Measurements from ENCODE around the gene GSTT2B.
"Not testable (repeated sequence)": the region's sequence is repeated elsewhere in the genome, so short reads cannot be mapped to it uniquely, and the experiment has no call there.

GSTT2B gene

GRCh38 chr22:23961084-23961771 is at the start of gene GSTT2B:
Gene GSTT2B, minus strand, starts transcription at chr22:23961195. Its CDS starts 64 bp downstream, at chr22:23961131.
- H3K9me3 Mint-ChIP-seq; H3K27ac Mint-ChIP-seq; H3K4me1 Mint-ChIP-seq; H3K4me3 Mint-ChIP-seq; DNase-seq; ATAC-seq; H3K36me3 Mint-ChIP-seq (ENCODE audit: low read depth); H3K27me3 Mint-ChIP-seq: not testable (repeated sequence)

GRCh38 chr22:24010018-24010391 is 49.0 kb upstream of the GSTT2B start:
- Mint-ChIP-seq H3K27me3 (no peaks in the 10 kb centered on the region), H3K4me1 (peaks cover 28% of the 10 kb centered on the region), H3K36me3 (ENCODE audit: low read depth) (no peaks in the 10 kb centered on the region), H3K27ac (peak overlapping the region; percentile 46), H3K9me3 (no peaks in the 10 kb centered on the region), H3K4me3 (peak overlapping the region; percentile 92)
- no peak for ATAC-seq
- DNase-seq: no peak

- no peak overlapping the region for H3K4me3 Mint-ChIP-seq
- DNase-seq (no peak), ATAC-seq (no peak)
- H3K27ac Mint-ChIP-seq: no peak overlapping the region
- H3K36me3 Mint-ChIP-seq (ENCODE audit: low read depth): no peaks in the 10 kb centered on the region
- H3K27me3 Mint-ChIP-seq: no peaks in the 10 kb centered on the region
- H3K4me1 Mint-ChIP-seq: peaks cover 25% of the 10 kb centered on the region
- no peaks in the 10 kb centered on the region for H3K9me3 Mint-ChIP-seq
These were observed 48.4 kb upstream of the GSTT2B start for GRCh38 chr22:24009227-24010017.

- H3K27me3 Mint-ChIP-seq: no peaks in the 10 kb centered on the region
- ATAC-seq (no peak), DNase-seq (no peak)
- no peaks in the 10 kb centered on the region for H3K36me3 Mint-ChIP-seq (ENCODE audit: low read depth)
- H3K9me3 Mint-ChIP-seq: no peaks in the 10 kb centered on the region
- no peak overlapping the region for H3K4me3 Mint-ChIP-seq
- peaks cover 21% of the 10 kb centered on the region for H3K4me1 Mint-ChIP-seq
- H3K27ac Mint-ChIP-seq: no peak overlapping the region
These were observed 47.6 kb upstream of the GSTT2B start for GRCh38 chr22:24008381-24009226.

- H3K36me3 Mint-ChIP-seq (ENCODE audit: low read depth): no peaks in the 10 kb centered on the region
- H3K4me3 Mint-ChIP-seq: no peak overlapping the region
- DNase-seq: no peak
- no peak for ATAC-seq
- H3K27ac Mint-ChIP-seq: no peak overlapping the region
- H3K27me3 Mint-ChIP-seq: no peaks in the 10 kb centered on the region
- H3K9me3 Mint-ChIP-seq: no peaks in the 10 kb centered on the region
- H3K4me1 Mint-ChIP-seq: peaks cover 17% of the 10 kb centered on the region
These were observed 47.0 kb upstream of the GSTT2B start for GRCh38 chr22:24008022-24008283.

- Mint-ChIP-seq H3K4me3 (no peak overlapping the region), H3K9me3 (no peaks in the 10 kb centered on the region), H3K4me1 (peaks cover 12% of the 10 kb centered on the region), H3K27ac (no peak overlapping the region), H3K27me3 (no peaks in the 10 kb centered on the region), H3K36me3 (ENCODE audit: low read depth) (no peaks in the 10 kb centered on the region)
- DNase-seq (no peak), ATAC-seq (no peak)
These were observed 46.4 kb upstream of the GSTT2B start for GRCh38 chr22:24007253-24008021.

- Mint-ChIP-seq H3K36me3 (ENCODE audit: low read depth) (no peaks in the 10 kb centered on the region), H3K9me3 (no peaks in the 10 kb centered on the region), H3K4me1 (peaks cover 9% of the 10 kb centered on the region), H3K4me3 (no peak overlapping the region), H3K27ac (no peak overlapping the region), H3K27me3 (no peaks in the 10 kb centered on the region)
- no peak for ATAC-seq
- no peak for DNase-seq
These were observed 45.9 kb upstream of the GSTT2B start for GRCh38 chr22:24006914-24007214.

- Mint-ChIP-seq H3K9me3 (no peaks in the 10 kb centered on the region), H3K27ac (no peak overlapping the region), H3K27me3 (no peaks in the 10 kb centered on the region), H3K4me1 (peaks cover 9% of the 10 kb centered on the region), H3K36me3 (ENCODE audit: low read depth) (no peaks in the 10 kb centered on the region), H3K4me3 (no peak overlapping the region)
- DNase-seq (no peak), ATAC-seq (no peak)
These were observed 45.4 kb upstream of the GSTT2B start for GRCh38 chr22:24006207-24006913.

- no peak within 1 kb of the TSS for H3K27ac Mint-ChIP-seq
- no peaks in the 10 kb centered on the region for H3K9me3 Mint-ChIP-seq
- H3K36me3 Mint-ChIP-seq (ENCODE audit: low read depth): no peaks in the 10 kb centered on the region
- peaks cover under 1% of the 10 kb centered on the region for H3K4me1 Mint-ChIP-seq
- no peaks in the 10 kb centered on the region for H3K27me3 Mint-ChIP-seq
- ATAC-seq (no peak), DNase-seq (no peak)
- H3K4me3 Mint-ChIP-seq: no peak within 1 kb of the TSS
These were observed 44.2 kb upstream of the GSTT2B start, which contains the start of gene GSTT4 for GRCh38 chr22:24005201-24005600. Gene GSTT4, minus strand, starts transcription at chr22:24005453. Its CDS starts 97 bp downstream, at chr22:24005356.

GRCh38 chr22:24003887-24004286 is 42.9 kb upstream of the GSTT2B start:
- H3K4me1 Mint-ChIP-seq: no peaks in the 10 kb centered on the region
- DNase-seq: no peak
- no peaks in the 10 kb centered on the region for H3K9me3 Mint-ChIP-seq
- H3K4me3 Mint-ChIP-seq: no peak overlapping the region
- ATAC-seq: no peak
- H3K27me3 Mint-ChIP-seq: no peaks in the 10 kb centered on the region
- no peaks in the 10 kb centered on the region for H3K36me3 Mint-ChIP-seq (ENCODE audit: low read depth)
- no peak overlapping the region for H3K27ac Mint-ChIP-seq

GRCh38 chr22:24002851-24003250 is 41.9 kb upstream of the GSTT2B start:
- Mint-ChIP-seq H3K4me1 (no peaks in the 10 kb centered on the region), H3K36me3 (ENCODE audit: low read depth) (no peaks in the 10 kb centered on the region), H3K9me3 (no peaks in the 10 kb centered on the region), H3K27ac (no peak overlapping the region), H3K4me3 (no peak overlapping the region), H3K27me3 (no peaks in the 10 kb centered on the region)
- no peak for DNase-seq
- no peak for ATAC-seq

GRCh38 chr22:24002272-24002671 is 41.3 kb upstream of the GSTT2B start:
- H3K27ac Mint-ChIP-seq: no peak overlapping the region
- no peak overlapping the region for H3K4me3 Mint-ChIP-seq
- H3K27me3 Mint-ChIP-seq: no peaks in the 10 kb centered on the region
- H3K36me3 Mint-ChIP-seq (ENCODE audit: low read depth): no peaks in the 10 kb centered on the region
- no peaks in the 10 kb centered on the region for H3K4me1 Mint-ChIP-seq
- DNase-seq (no peak), ATAC-seq (no peak)
- H3K9me3 Mint-ChIP-seq: no peaks in the 10 kb centered on the region

GRCh38 chr22:24001314-24001713 is 40.3 kb upstream of the GSTT2B start:
- no peak for DNase-seq
- Mint-ChIP-seq H3K4me1 (no peaks in the 10 kb centered on the region), H3K36me3 (ENCODE audit: low read depth) (no peaks in the 10 kb centered on the region), H3K27me3 (no peaks in the 10 kb centered on the region), H3K27ac (no peak overlapping the region), H3K4me3 (no peak overlapping the region), H3K9me3 (no peaks in the 10 kb centered on the region)
- no peak for ATAC-seq

GRCh38 chr22:23999779-24000178 is 38.8 kb upstream of the GSTT2B start:
- not testable (repeated sequence) for H3K36me3 Mint-ChIP-seq (ENCODE audit: low read depth); ATAC-seq; H3K9me3 Mint-ChIP-seq; H3K27ac Mint-ChIP-seq; H3K27me3 Mint-ChIP-seq; H3K4me3 Mint-ChIP-seq; H3K4me1 Mint-ChIP-seq; DNase-seq

Measured in activated naive CD8-positive, alpha-beta T cell treated with anti-CD3 and anti-CD28 coated beads, Interleukin-2, amount 50 U/mL, for 24 hours (primary cell).